Stomach (tissue), 9 donors: Measurements from ENCODE around the gene WDR19. TPM values are rescaled to one million over a fixed set of nuclear protein-coding genes. Genes with fewer than 3 reads are reported as not detected.

Source experiments
- DNase-seq, 2 donors: peaks; one replicate each; pipeline versions ENCODE4 v3.0.0 to v3.0.0-alpha.2; 2013 to 2019
- H3K27ac ChIP-seq, 5 donors: fragments of 200-600 bp in 4 of 5; sonication (generic) in 4 of 5; one replicate each; pipeline ENCODE4 v1.5.1; 2013 to 2019; ENCODE audit warnings: mild to moderate bottlenecking in 1 of 5, moderate library complexity in 1 of 5
- H3K27me3 ChIP-seq, 3 donors: fragments of 200-600 bp; sonication (generic); one replicate each; pipeline ENCODE4 v1.5.1; 2017 to 2019; ENCODE audit warnings: mixed run types in 1 of 3
- H3K36me3 ChIP-seq, 4 donors: fragments of 200-600 bp; sonication (generic); 1 replicate in 3 of 4; 2 replicates in 1 of 4; pipeline ENCODE4 v1.5.1; 2016 to 2019
- H3K4me1 ChIP-seq, 4 donors: fragments of 200-600 bp; sonication (generic); one replicate each; pipeline ENCODE4 v1.5.1; 2016 to 2019
- H3K4me3 ChIP-seq, 4 donors: fragments of 200-600 bp; sonication (generic) in 3 of 4; one replicate each; pipeline ENCODE4 v1.5.1; 2016 to 2019; ENCODE audit warnings: mild to moderate bottlenecking in 1 of 4
- H3K9me3 ChIP-seq, 4 donors: fragments of 200-600 bp; sonication (generic); one replicate each; pipeline ENCODE4 v1.5.1; 2016 to 2019
- EP300 ChIP-seq: sonication (generic); formaldehyde crosslinking; IDR thresholded peaks from one replicate; pipeline ENCODE4 v1.6.1; 2017; ENCODE audit warnings: antibody characterized with exemption
- POLR2A ChIP-seq, 4 donors: fragments of 450-650 bp; IDR thresholded peaks; one replicate each; pipeline ENCODE4 v1.6.1; 2016; ENCODE audit warnings: antibody characterized with exemption in 4 of 4, control low read depth in 2 of 4, mild to moderate bottlenecking in 1 of 4, moderate library complexity in 1 of 4
- POLR2AphosphoS5 ChIP-seq, 3 donors: sonication (generic); formaldehyde crosslinking; IDR thresholded peaks; one replicate each; pipeline ENCODE4 v1.6.1; 2016; ENCODE audit warnings: antibody characterized with exemption in 3 of 3
- WGBS, 5 donors: extraction: QIAGEN DNeasy Blood & Tissue Kit in 3 of 5; methylation state at CpG; one replicate each; pipeline versions ENCODE4 v1.1.5 to v1.1.7; 2013 to 2018; 5-methylcytosine and 5-hydroxymethylcytosine counted together
- intact Hi-C: fragments of 100-400 bp; cut with DNase I; formaldehyde crosslinking; loops from one replicate; pipeline ENCODE4 v1.15.1; 2023; ENCODE audit warnings: low total_unique reads
- polyA plus RNA-seq, 3 donors: library from polyadenylated mRNA; stranded (reverse); fragments of 200-250 nt; gene quantifications; one replicate each; pipeline ENCODE4 v1.2.3, GENCODE V29; 2013
- total RNA-seq, 5 donors: library from RNA; depleted of rRNA; stranded (reverse); fragments of >200 nt; gene quantifications; one replicate each; pipeline versions ENCODE4 v1.1.0 to v1.2.3, GENCODE V29; 2014 to 2016
- TF ChIP-seq, protein P1 (sequence below), 7 experiments: fragments of 450-650 bp in 4 of 7; fragments of 200-600 bp in 3 of 7; sonication (generic) in 3 of 7; IDR thresholded peaks; one replicate each; pipeline ENCODE4 v1.5.1; 2016 to 2019; ENCODE audit warnings: antibody characterized with exemption in 7 of 7, control low read depth in 2 of 7, mild to moderate bottlenecking in 1 of 7
- donor health status: healthy with polysubstance abuse.
- donor health status: Bipolar disorder and iron deficiency.
- donor health status: healthy.

WDR19 gene
- total and polyA plus RNA-seq, 8 donors = 2.3 to 103 (median 25.3) TPM

DNA sequence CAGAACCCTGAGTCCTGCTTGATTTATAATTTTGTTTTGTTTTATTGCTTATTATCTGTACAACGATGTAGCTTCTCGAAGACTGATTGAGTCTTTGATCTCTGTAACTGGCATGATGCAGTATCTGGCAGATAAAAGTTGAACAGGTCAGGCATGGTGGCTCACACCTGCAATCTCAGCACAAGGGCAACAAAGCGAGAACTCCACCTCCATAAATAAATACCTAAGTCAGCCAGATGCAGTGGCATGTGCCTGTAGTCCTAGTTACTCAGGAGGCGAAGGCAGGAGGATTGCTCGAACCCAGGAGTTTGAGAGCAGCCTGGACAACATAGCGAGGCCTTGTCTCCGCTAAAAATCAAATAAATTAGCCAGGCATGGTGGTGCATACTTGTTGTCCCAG lies 15.7 kb upstream of the WDR19 start:
- WGBS, 5 donors = 78 to 85% (median 81%) methylated on average over 7 of the region's 7 CpGs
- no peaks in the 10 kb centered on the region for H3K4me1 ChIP-seq
- no peak overlapping the region for H3K27ac ChIP-seq
- H3K27me3 ChIP-seq = no peaks in the 10 kb centered on the region
- H3K9me3 ChIP-seq = peaks cover 0 to 11% (median 0%) of the 10 kb centered on the region in 4 donors
- intact Hi-C loops = no loop called here
- TF ChIP-seq EP300 (no peak), POLR2AphosphoS5 (IDR thresholded peaks at IDR 0.05) (no peak), POLR2A (IDR thresholded peaks at IDR 0.05) (no peak)
- TF ChIP-seq, protein P1, sequence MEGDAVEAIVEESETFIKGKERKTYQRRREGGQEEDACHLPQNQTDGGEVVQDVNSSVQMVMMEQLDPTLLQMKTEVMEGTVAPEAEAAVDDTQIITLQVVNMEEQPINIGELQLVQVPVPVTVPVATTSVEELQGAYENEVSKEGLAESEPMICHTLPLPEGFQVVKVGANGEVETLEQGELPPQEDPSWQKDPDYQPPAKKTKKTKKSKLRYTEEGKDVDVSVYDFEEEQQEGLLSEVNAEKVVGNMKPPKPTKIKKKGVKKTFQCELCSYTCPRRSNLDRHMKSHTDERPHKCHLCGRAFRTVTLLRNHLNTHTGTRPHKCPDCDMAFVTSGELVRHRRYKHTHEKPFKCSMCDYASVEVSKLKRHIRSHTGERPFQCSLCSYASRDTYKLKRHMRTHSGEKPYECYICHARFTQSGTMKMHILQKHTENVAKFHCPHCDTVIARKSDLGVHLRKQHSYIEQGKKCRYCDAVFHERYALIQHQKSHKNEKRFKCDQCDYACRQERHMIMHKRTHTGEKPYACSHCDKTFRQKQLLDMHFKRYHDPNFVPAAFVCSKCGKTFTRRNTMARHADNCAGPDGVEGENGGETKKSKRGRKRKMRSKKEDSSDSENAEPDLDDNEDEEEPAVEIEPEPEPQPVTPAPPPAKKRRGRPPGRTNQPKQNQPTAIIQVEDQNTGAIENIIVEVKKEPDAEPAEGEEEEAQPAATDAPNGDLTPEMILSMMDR (IDR thresholded peaks at IDR 0.05) = no peak
- no peak for DNase-seq
- H3K4me3 ChIP-seq = no peak overlapping the region
- H3K36me3 ChIP-seq = no peaks in the 10 kb centered on the region

DNA sequence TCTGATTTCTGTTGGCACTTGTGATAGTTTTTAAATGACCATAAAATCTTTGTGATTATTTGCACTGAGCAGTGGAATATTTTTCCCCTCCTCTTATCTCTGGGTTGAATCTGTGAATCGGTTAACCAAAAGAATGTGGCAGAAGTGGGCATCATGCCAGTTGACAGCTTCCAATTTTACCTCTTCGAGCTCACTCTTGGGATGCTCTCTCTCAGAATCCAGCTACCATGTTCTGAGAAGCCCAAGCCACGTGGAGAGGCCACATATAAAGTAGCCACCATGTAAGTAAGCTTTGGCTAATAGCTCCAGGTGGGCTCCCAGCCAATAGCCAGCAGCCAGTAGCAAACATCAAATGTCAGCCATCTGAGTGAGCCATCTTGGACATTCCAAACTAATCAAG lies 12.9 kb upstream of the WDR19 start:
- H3K27ac ChIP-seq = no peak overlapping the region
- H3K27me3 ChIP-seq = no peaks in the 10 kb centered on the region
- DNase-seq = no peak
- WGBS, 5 donors = 42 to 62% (median 56%) methylated on average over 3 of the region's 3 CpGs
- H3K36me3 ChIP-seq = no peaks in the 10 kb centered on the region
- H3K4me3 ChIP-seq = no peak overlapping the region
- intact Hi-C loops = no loop called here
- H3K9me3 ChIP-seq = peaks cover 0 to 11% (median 0%) of the 10 kb centered on the region in 4 donors
- TF ChIP-seq POLR2AphosphoS5 (IDR thresholded peaks at IDR 0.05) (no peak), POLR2A (IDR thresholded peaks at IDR 0.05) (no peak), EP300 (no peak)
- TF ChIP-seq, protein P1 (IDR thresholded peaks at IDR 0.05) = no peak
- no peaks in the 10 kb centered on the region for H3K4me1 ChIP-seq

DNA sequence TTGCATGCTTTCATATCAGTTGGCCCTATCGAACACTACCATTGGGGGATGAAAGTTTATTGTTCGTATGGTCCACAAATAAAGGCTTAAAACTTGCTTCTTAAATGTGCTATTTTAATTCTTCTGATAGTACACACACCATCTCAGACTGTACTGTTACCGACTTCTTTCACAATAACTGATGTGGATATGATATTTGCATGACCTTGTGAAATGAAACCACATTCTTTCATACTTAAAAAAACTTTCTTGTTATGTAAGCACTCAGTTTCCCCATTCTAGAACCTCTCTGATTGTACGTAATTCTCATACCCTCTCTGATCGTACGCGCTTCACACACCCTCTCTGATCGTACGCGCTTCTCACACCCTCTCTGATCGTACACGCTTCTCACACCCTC lies 12.0 kb upstream of the WDR19 start:
- 93 to 95% (median 94%) methylated on average over 12 of the region's 12 CpGs for WGBS, 5 donors
- Histone ChIP-seq H3K4me1 (no peaks in the 10 kb centered on the region), H3K27ac (no peak overlapping the region), H3K4me3 (no peak overlapping the region), H3K9me3 (peaks cover 0 to 11% (median 0%) of the 10 kb centered on the region in 4 donors), H3K27me3 (no peaks in the 10 kb centered on the region), H3K36me3 (no peaks in the 10 kb centered on the region)
- DNase-seq = no peak
- no peak for TF ChIP-seq POLR2AphosphoS5 (IDR thresholded peaks at IDR 0.05)
- TF ChIP-seq, protein P1 (IDR thresholded peaks at IDR 0.05) = no peak
- TF ChIP-seq EP300 = no peak
- no peak for TF ChIP-seq POLR2A (IDR thresholded peaks at IDR 0.05)
- intact Hi-C loops = no loop called here

DNA sequence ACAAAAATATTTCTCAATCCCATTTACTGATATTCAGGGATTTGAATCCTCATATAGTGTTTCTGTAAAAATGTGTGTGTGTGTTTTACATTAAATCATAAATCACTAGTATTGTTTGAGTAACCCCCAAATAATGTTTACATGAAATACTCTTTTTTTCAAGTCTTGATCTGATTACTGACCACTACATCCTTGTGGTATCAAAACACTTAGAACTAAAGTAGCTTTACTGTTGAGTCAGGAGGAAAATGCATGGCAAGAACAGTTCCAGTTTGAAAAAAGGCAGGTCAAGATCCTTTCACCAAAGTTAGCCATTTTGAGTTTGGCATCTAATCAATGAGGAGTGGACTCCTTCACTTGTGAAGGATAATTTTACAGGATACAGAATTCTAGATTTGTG lies 3.6 kb upstream of the WDR19 start:
- DNase-seq = no peak
- no peak for TF ChIP-seq POLR2A (IDR thresholded peaks at IDR 0.05)
- TF ChIP-seq, protein P1 (IDR thresholded peaks at IDR 0.05) = no peak
- no peak for TF ChIP-seq EP300
- TF ChIP-seq POLR2AphosphoS5 (IDR thresholded peaks at IDR 0.05) = no peak
- Histone ChIP-seq H3K9me3 (no peaks in the 10 kb centered on the region), H3K4me3 (no peak overlapping the region), H3K27me3 (no peaks in the 10 kb centered on the region), H3K36me3 (no peaks in the 10 kb centered on the region), H3K4me1 (peaks cover 0 to 16% (median 9%) of the 10 kb centered on the region in 4 donors), H3K27ac (no peak overlapping the region)
- intact Hi-C loops = no loop called here
